GM12892 (cell line): ENCODE measurements around the gene ATRN.

Experiments
- DNase-seq: peaks from one replicate; pipeline ENCODE4 v3.0.0; 2011; ENCODE audit not compliant: insufficient read length
- FAIRE-seq: peaks from 2 replicates; lab custom pipeline; 2011; peaks lifted over from hg19 to GRCh38; lab: Jason Lieb, UNC
- POLR2A ChIP-seq: IDR thresholded peaks from 2 replicates; pipeline ENCODE4 v1.6.1; 2011; ENCODE audit warnings: low read depth, low read length, control low read depth
- POLR2AphosphoS5 ChIP-seq: IDR thresholded peaks from 2 replicates; pipeline ENCODE4 v1.6.1; 2011; ENCODE audit warnings: low read depth, low read length, control low read depth
- TAF1 ChIP-seq: IDR thresholded peaks from 2 replicates; pipeline ENCODE4 v1.6.1; 2011; ENCODE audit warnings: low read depth, mild to moderate bottlenecking, control low read depth, low read length, borderline replicate concordance

Gene ATRN

DNA sequence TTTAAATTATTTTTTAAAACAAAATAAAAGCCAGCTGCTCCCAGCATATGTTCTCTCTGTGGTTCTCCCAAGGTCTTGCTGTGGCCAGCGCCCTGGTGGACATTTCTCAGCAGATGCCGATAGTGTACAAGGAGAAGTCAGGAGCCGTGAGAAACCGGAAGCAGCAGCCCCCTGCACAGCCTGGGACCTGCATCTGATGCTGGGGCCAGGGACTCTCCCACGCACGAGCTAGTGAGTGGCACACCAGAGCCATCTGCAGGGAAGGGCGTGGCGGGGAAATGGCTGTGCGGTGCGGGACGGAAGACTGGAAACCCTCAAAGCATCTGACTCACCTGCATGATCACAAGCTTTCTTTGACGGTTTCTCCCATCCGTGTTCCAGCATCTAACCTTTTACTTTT is 175.8 kb downstream of the ATRN start:
- TF ChIP-seq POLR2AphosphoS5 (no peak), TAF1 (no peak), POLR2A (no peak)
- DNase-seq: no peak
- FAIRE-seq: no peak

DNA sequence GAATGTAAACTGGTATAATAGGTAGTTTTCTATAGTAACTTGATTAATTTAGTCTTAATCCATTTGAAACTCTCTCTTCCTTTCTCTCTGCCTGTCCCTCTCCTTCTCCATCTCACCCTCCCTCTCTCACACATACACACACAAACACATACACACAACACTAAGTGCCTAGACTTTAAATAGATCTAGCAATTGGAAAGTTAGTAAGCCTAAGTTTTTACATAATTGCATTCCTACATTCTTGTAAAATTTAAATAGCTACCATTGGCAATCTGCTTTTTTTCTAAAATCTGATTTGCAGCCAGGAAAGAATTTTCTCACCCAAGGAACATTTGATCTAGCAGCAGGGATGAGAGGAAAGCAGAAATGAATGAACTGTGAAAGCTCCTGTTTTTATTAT is 176.7 kb downstream of the ATRN start:
- TF ChIP-seq TAF1 (no peak), POLR2AphosphoS5 (no peak), POLR2A (no peak)
- FAIRE-seq: no peak

DNA sequence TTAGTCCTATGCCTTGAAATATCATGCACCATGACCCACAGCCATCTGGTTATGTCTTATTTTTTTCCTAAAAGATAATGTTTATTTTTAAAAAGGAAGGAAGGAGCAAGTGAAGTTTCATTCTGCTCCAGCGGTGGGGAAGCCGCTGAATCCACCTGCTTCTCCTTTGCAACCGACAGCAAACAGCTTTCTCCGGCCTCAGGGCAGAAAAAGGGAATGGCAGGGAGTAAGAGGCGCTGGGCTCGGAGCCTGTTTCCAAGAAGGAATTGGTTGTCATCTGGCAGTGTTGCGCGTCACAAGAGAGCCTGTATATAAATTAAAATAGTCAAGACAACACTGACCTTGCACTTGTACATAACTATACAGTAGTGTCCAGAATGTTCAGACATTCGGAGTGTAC is 178.1 kb downstream of the ATRN start:
- TF ChIP-seq TAF1 (no peak), POLR2A (no peak), POLR2AphosphoS5 (no peak)
- FAIRE-seq (no peak), DNase-seq (no peak)

More for the DNA sequence above, 176.7 kb downstream of the ATRN start:
- no peak for DNase-seq

DNA sequence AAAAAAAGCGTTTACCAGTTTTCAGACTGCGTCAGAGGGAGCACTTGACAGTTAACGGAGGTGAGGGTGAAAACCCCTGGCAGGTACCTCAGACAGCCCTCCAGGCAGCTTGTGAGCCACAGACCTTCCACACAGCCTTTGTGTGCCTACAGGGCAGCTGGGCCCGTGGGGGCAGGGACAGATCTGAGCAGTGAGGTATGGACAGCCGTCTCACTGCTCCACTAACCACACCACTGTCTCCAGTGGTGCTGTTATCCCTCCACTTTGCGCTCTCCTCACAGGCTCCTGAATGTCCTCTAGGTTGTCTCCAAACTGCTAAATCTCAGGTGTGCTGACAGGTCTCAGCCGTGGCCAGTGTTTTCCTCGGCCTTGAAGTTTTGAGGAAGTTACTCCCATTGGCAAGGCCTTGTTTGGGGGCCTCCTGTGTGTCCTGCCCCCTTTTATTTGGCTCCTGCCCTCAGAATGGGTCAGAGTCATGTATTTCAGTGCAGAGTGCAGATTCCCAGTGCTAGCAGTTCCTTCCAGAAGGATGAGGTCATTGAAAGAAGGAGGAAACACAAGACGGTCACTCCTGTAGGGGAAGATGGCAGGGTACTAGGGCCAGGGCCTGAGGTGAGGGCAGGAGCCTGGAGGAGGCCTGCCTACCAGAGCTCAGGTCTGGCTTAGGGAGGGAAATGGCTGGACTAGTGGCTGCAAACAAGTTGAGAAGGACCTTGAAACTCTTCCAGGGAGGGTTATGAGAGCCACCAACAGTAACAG is 180.6 kb downstream of the ATRN start:
- no peak for TF ChIP-seq POLR2AphosphoS5
- no peak for TF ChIP-seq POLR2A
- TF ChIP-seq TAF1: no peak
- DNase-seq (no peak), FAIRE-seq (no peak)

DNA sequence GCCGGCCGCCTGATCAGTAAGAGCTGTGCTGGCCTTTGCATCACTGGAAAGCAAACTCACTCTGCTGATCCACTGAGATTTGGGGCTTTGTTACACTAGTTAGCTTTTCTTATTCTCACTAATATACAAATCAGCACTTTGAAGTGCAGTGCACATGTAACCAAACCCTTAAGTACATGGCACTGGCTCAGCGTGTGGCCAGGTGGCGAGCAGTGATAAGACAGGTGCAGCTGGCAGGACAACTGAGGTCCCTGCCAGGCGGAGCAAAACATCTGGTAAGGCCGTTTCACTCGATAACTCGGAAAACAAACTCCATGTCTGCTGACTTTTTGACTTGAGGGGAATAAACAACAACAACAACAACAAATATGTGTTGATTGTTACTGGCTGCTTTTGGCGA is 181.4 kb downstream of the ATRN start:
- TF ChIP-seq POLR2AphosphoS5 (no peak), POLR2A (no peak), TAF1 (no peak)
- no peak for FAIRE-seq

DNA sequence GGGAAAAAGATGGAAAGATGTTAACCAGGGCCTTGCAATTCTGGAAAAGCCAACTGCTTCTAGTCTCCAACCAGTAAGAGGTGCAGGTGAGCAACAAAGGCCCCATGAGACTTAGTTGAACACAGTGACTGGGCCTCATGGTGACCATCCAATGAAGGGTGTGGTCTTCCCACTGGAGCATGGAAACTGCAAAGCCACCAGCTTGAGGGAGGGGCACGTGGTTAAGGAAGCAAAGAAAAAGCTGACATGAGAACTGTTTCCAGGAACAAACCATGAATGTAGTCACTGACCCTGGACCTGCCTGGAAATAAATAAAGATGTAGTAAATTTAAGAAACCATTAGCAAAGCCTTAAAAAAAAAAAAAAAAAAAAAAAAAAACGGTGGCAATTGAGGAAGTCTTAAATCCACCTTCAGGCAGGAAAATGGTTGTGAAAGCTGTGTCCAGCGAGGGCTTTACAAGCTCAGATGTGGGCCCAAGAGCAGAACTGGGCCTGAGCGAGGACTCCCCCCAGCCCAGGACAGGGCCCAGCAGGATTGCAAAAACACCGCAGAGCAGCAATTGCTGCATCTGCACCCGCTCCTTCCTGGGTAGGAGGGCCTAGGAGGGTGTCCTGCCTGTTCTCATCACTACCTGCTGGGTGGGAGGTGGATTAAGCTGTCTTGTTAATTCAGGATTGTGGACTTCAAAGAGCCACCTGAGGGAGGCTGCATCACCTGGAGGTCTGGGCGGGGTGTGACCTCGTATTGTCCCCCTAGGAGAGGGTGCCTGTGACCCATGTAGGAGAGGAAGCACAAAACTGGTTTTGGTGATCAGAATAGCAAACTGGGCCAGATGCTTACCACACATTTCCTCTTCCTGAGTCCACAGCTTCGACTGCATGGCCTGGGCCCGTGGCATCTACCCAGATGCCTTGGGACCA is 182.1 kb downstream of the ATRN start:
- TF ChIP-seq TAF1 (no peak), POLR2AphosphoS5 (no peak), POLR2A (no peak)
- no peak for FAIRE-seq
- no peak for DNase-seq

More for the DNA sequence above, 181.4 kb downstream of the ATRN start:
- no peak for DNase-seq

DNA sequence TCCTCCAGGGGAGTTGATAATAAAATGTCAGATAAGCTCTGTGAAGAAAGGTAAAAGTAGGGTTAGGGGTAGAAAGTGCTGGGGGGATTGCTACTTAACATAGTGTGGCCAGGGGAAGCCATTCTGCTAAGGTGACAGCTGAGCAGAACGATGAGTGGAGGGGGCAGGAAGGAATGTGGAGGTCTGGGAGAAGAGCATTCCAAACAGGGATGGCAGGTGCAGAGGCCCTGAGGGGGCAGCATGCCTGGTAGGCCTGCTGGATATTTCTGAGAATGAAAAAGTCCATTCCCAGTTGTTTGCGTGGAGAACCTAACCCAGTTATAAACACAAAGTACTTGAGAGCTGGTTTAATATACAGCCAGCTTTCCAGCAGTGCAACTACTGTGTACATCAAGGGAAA is 183.1 kb downstream of the ATRN start:
- TF ChIP-seq POLR2AphosphoS5 (no peak), POLR2A (no peak), TAF1 (no peak)
- FAIRE-seq (no peak), DNase-seq (no peak)

DNA sequence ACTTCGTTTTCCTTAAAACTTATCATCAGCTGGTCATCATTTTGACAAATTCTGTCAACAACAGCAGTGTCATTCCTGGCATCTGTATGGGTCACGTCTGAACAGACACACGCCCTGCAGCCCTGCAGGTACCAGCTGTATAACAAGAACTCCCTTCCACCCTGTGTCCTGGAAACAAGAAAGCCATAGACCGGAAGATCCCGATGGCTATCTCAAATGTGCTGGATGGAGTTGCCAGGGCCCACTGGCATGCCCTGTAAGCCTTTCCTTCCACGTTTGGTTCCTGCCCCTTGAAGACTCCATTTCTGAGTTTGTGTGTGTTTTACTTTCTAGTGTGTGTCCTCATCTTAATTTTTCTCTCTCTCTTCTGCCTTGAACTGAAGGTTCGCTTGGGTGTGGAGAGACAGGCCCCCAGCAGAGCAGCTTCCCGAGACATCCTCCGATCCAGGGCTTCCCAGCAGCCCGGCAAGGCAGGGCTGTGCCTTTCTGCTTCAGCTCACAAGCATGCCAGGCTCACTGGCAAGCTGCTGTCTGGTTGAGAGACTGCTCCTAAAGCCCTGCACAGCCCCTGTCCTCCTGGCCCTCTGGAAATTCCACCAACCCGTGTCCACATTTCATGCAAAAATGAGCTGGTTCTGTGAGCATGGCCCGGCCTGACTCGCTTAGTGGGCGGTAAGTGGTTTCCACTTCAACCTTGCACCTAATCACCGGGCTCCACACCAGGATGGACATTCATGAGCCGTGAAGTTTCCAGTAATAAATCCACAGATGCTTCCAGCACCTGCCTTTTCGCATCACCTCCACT is 183.7 kb downstream of the ATRN start:
- DNase-seq: no peak
- TF ChIP-seq POLR2A: no peak
- no peak for TF ChIP-seq POLR2AphosphoS5
- TF ChIP-seq TAF1: no peak
- no peak for FAIRE-seq

DNA sequence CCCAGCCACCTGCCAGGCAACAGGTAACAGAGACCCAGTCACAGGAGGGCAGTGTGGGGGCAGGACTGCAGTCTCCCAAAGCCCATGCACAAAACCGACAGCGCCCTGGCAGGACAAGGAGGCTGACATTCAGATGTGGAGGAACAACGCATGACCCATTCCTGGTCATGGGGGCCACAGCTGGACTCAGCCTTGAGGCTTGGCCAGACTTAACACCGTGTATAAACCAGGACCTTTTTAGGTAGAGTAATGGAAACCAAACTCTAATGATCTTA is 184.2 kb downstream of the ATRN start:
- TF ChIP-seq POLR2AphosphoS5 (no peak), TAF1 (no peak), POLR2A (no peak)
- FAIRE-seq (no peak), DNase-seq (no peak)

DNA sequence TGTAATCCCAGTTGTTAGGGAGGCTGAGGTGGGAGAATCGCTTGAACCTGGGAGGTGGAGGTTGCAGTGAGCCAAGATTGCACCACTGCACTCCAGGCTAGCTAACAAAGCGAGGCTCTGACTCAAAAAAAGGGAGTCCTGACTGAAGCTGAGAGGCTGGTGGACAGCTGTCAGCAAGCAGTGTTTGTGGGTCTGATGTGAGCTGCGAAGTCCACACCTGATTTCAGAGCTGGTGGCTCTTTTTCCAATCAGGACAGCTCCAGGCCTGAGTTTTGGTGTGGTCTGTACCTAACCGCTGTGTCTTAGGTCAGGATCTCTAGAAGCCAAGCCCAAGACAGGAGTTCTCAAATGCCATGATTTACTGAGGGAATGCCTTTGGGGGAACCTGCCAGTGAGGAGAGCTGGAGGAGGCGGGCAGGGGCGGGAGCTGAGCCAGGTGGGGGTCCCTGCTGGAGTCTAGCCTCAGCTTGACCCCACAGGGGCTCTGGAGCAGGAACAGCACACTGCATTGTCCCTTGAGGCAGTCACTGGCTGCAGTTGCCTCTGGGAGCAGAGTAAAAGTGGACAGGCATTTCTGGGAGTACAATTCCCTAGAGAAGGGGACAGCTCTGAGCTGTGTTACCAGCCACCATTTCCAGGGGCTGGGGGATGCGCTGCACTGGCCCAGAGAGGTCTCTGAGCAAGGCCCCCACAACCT is 187.3 kb downstream of the ATRN start:
- FAIRE-seq (no peak), DNase-seq (no peak)
- TF ChIP-seq POLR2A (no peak), TAF1 (no peak), POLR2AphosphoS5 (no peak)

DNA sequence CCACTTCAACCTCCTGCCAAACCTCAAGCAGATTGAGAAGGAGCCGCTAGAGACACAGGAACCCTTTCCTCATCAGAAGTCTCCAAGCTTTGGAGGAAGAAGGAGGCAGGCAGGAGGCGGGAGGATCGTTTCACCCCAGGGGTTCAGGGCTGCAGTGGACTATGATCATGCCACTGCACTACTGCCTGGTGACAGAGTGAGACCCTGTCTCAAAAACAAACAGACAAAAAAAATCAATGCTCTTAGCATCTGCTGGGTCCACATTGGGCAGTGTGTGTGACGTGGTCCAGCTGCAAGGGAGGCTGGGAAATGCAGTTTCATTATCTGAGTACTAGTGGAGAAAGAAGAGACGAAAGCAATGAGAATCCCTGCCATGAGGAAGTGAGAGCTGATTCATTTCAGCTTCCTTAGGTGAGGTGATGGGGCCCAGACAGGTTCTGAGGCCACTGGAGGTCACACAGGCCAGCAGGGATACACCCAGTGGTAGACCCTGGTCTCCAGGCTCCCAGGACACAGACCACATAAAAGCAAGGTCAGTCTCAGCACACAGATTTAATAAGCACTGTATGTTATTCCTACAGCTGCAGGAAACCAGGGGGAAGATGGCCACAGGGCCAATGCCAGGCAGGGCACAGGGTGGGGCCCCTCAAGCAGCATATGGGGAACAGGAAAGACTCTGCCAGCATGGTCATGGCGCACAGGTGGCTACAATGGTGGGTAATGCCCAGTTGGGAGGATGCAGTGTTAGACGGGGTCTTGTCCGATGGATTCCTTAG is 188.1 kb downstream of the ATRN start:
- TF ChIP-seq TAF1 (no peak), POLR2A (no peak), POLR2AphosphoS5 (no peak)
- FAIRE-seq (peak; percentile 97), DNase-seq (peak; percentile 80)
